Esophagus muscularis mucosa (tissue), 3 donors: ENCODE data around the gene TKTL1.
"Not testable (repeated sequence)": the region's sequence is repeated elsewhere in the genome, so short reads cannot be mapped to it uniquely, and the experiment has no call there.

Source experiments
- EP300 ChIP-seq: sonication (generic); formaldehyde crosslinking; IDR thresholded peaks from one replicate; pipeline ENCODE4 v1.6.1; 2017; ENCODE audit warnings: antibody characterized with exemption
- TF ChIP-seq, protein P1 (sequence below), 3 experiments: fragments of 200-600 bp in 2 of 3; fragments of 450-650 bp in 1 of 3; sonication (generic) in 2 of 3; IDR thresholded peaks; one replicate each; pipeline ENCODE4 v1.5.1; 2017 to 2019; ENCODE audit warnings: antibody characterized with exemption in 3 of 3, mild to moderate bottlenecking in 2 of 3, moderate library complexity in 1 of 3

DNA sequence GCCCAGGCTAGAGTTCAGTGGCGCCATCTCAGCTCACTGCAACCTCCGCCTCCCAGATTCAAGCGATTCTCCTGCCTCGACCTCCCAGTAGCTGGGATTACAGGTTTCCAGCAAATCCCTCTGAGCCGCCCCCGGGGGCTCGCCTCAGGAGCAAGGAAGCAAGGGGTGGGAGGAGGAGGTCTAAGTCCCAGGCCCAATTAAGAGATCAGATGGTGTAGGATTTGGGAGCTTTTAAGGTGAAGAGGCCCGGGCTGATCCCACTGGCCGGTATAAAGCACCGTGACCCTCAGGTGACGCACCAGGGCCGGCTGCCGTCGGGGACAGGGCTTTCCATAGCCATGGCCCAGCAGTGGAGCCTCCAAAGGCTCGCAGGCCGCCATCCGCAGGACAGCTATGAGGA, 38.3 kb upstream of the TKTL1 start, which contains the start of gene OPN1MW3:
- TF ChIP-seq, protein P1, sequence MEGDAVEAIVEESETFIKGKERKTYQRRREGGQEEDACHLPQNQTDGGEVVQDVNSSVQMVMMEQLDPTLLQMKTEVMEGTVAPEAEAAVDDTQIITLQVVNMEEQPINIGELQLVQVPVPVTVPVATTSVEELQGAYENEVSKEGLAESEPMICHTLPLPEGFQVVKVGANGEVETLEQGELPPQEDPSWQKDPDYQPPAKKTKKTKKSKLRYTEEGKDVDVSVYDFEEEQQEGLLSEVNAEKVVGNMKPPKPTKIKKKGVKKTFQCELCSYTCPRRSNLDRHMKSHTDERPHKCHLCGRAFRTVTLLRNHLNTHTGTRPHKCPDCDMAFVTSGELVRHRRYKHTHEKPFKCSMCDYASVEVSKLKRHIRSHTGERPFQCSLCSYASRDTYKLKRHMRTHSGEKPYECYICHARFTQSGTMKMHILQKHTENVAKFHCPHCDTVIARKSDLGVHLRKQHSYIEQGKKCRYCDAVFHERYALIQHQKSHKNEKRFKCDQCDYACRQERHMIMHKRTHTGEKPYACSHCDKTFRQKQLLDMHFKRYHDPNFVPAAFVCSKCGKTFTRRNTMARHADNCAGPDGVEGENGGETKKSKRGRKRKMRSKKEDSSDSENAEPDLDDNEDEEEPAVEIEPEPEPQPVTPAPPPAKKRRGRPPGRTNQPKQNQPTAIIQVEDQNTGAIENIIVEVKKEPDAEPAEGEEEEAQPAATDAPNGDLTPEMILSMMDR (IDR thresholded peaks at IDR 0.05): not testable (repeated sequence)
- TF ChIP-seq EP300: not testable (repeated sequence)
